WERI-Rb-1 (cell line): ENCODE data around the gene OAT.

Source experiments
- DNase-seq: peaks from one replicate; pipeline ENCODE4 v3.0.0-alpha.2; 2020
- H3K27ac ChIP-seq: fragments of 250-450 bp; sonication (Bioruptor Pico); 2 replicates; pipeline ENCODE4 v1.5.1; 2020; ENCODE audit warnings: mild to moderate bottlenecking, moderate library complexity
- H3K27me3 ChIP-seq: fragments of 250-450 bp; sonication (Bioruptor Pico); 2 replicates; pipeline ENCODE4 v1.5.1; 2021; ENCODE audit warnings: mild to moderate bottlenecking, low read depth, moderate library complexity; ENCODE audit not compliant: insufficient read depth, severe bottlenecking
- H3K36me3 ChIP-seq: fragments of 250-450 bp; sonication (Bioruptor Pico); 2 replicates; pipeline ENCODE4 v1.5.1; 2020; ENCODE audit warnings: mild to moderate bottlenecking, moderate library complexity
- H3K4me3 ChIP-seq: 2 replicates; pipeline ENCODE4 v1.5.1; 2011; ENCODE audit warnings: low read depth, mild to moderate bottlenecking, control low read depth, low read length
- H3K9me3 ChIP-seq: fragments of 250-450 bp; sonication (Bioruptor Pico); 2 replicates; pipeline ENCODE4 v1.5.1; 2021; ENCODE audit warnings: mild to moderate bottlenecking, moderate library complexity; ENCODE audit not compliant: severe bottlenecking
- TF ChIP-seq, protein P1 (sequence below): IDR thresholded peaks from 2 replicates; pipeline ENCODE4 v1.5.1; 2011; ENCODE audit warnings: low read depth, mild to moderate bottlenecking, control low read depth, inconsistent platforms, low read length

Gene OAT

DNA sequence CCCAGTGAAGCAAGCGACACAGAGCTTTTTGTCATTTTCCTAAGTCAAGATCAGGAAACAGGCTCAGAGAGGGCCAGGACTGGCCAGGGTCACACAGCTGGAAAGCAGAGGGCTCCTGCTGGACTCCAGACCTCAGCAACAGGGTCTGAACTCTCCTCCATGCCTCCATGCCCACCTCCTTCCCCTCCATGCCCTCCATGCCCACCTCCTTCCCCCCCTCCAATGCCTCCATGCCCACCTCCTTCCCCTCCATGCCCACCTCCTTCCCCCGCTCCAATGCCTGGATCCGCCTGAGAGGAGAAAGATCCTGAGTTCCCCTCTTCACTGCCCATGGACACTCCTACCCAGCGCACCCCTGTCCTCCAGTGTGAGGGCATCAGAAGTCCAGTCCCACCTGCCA, 51.3 kb downstream of the OAT start:
- TF ChIP-seq, protein P1, sequence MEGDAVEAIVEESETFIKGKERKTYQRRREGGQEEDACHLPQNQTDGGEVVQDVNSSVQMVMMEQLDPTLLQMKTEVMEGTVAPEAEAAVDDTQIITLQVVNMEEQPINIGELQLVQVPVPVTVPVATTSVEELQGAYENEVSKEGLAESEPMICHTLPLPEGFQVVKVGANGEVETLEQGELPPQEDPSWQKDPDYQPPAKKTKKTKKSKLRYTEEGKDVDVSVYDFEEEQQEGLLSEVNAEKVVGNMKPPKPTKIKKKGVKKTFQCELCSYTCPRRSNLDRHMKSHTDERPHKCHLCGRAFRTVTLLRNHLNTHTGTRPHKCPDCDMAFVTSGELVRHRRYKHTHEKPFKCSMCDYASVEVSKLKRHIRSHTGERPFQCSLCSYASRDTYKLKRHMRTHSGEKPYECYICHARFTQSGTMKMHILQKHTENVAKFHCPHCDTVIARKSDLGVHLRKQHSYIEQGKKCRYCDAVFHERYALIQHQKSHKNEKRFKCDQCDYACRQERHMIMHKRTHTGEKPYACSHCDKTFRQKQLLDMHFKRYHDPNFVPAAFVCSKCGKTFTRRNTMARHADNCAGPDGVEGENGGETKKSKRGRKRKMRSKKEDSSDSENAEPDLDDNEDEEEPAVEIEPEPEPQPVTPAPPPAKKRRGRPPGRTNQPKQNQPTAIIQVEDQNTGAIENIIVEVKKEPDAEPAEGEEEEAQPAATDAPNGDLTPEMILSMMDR: no peak
- no peak overlapping the region for H3K27ac ChIP-seq
- no peak overlapping the region for H3K4me3 ChIP-seq
- H3K27me3 ChIP-seq: peaks cover 15% of the 10 kb centered on the region
- peaks cover 3% of the 10 kb centered on the region for H3K9me3 ChIP-seq
- H3K36me3 ChIP-seq: no peaks in the 10 kb centered on the region
- no peak for DNase-seq

DNA sequence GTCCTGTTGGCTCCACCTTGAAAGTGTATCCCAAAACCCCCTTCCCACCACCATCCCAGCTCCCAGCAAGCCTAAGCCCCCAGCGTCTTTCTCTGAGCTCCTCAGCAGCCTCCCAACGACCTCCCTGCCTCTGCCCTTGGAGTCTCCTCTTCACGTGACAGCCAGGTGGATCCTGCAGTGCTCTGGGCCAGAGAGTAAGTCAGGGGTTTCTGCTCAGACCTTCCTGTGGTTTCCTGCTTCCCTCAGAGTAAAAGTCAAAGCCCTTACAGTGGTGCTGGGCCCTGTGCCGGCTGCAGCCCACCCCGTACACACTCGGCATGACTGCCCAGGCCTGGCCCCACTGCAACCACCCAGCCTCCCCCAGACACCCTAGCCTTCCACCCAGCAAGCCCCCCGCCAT, 51.9 kb downstream of the OAT start:
- TF ChIP-seq, protein P1: no peak
- peaks cover 3% of the 10 kb centered on the region for H3K9me3 ChIP-seq
- H3K4me3 ChIP-seq: no peak overlapping the region
- H3K36me3 ChIP-seq: no peaks in the 10 kb centered on the region
- no peak for DNase-seq
- no peak overlapping the region for H3K27ac ChIP-seq
- peaks cover 15% of the 10 kb centered on the region for H3K27me3 ChIP-seq

DNA sequence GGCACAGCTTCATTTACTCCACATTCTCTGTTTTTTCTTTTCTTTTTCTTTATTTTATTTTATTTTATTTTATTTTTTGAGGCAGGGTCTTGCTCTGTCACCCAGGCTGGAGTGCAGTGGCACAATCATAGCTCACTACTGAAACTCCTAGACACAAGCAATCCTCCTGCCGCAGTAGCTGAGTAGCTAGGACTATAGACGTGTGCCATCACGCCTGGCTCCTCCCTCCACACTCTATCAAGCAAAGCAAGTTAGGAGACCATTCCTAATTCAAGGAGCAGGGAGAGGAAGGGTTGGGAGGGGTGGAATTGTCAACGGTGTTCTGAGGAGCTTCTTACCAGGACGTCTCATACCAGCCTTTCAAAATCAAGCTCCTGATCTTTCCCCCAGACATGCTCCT, 52.4 kb downstream of the OAT start:
- Histone ChIP-seq H3K27ac (no peak overlapping the region), H3K9me3 (peaks cover 2% of the 10 kb centered on the region), H3K4me3 (no peak overlapping the region), H3K36me3 (no peaks in the 10 kb centered on the region), H3K27me3 (peaks cover 15% of the 10 kb centered on the region)
- TF ChIP-seq, protein P1: no peak
- DNase-seq: no peak

DNA sequence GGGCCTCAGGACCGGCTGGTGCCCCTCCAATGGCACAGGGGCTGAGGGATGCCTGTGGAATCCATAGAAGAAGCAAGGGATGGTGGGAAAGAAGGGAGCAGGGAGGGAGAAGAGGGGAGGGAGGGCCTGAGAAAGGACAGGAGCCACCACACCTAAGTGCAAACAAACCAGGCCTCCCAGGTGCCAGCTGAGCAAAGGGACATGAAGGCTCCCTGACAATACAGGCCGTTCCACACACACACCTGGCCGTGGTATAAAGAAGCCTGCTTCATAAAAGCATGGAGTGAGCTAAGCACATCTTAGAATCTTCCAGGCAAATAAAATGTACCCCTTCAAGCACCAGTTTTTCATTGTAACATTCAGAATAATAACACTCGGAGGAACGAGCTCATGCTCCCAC, 54.0 kb downstream of the OAT start:
- TF ChIP-seq, protein P1: no peak
- Histone ChIP-seq H3K4me3 (no peak overlapping the region), H3K9me3 (peaks cover 1% of the 10 kb centered on the region), H3K36me3 (no peaks in the 10 kb centered on the region), H3K27me3 (peaks cover 8% of the 10 kb centered on the region), H3K27ac (no peak overlapping the region)
- no peak for DNase-seq

DNA sequence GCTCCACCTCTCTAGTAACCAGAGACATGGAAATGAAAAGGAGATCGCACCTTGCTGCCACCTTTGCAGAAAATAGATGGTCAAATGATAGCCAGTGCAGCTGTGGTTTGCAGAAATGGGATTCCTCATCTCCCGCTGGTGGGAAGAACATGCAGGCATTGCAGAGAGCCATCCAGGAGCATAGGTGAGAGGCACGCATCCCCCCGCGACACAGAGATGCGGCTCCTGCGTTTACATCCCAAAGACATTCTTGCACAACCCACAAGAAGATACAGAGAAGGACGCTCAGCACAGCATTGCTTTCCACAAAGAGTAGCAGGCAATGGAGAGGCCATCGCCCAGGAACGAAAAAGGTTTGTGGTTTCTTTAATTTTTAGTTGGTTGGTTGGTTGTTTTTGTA, 56.2 kb downstream of the OAT start:
- no peaks in the 10 kb centered on the region for H3K36me3 ChIP-seq
- TF ChIP-seq, protein P1: no peak
- H3K9me3 ChIP-seq: peaks cover 4% of the 10 kb centered on the region
- H3K4me3 ChIP-seq: no peak overlapping the region
- peaks cover 8% of the 10 kb centered on the region for H3K27me3 ChIP-seq
- DNase-seq: no peak
- no peak overlapping the region for H3K27ac ChIP-seq

DNA sequence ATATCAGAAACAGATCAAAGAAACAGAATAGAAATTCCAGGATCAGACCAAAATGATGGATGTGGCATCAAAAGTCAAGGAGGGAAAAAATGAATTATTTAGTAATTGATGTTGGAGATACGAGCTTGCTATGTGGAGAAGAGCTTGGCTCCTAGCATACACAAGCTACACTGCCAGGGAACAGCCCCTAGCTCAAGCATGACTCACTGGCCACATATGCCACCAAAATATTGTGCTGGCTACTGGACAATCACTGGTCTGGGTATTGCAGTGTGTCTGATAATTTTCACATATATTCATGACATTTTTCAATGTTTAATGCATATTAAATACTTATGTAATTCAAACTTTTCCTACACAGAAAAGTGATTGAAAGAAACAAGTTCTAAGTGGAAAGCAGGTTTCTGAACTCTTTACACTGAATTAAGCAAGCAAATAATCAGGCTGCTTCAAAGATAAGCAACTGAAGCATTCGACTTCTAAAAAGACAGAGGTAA, 59.3 kb downstream of the OAT start:
- Histone ChIP-seq H3K27me3 (peaks cover 19% of the 10 kb centered on the region), H3K27ac (no peak overlapping the region), H3K4me3 (no peak overlapping the region), H3K36me3 (no peaks in the 10 kb centered on the region), H3K9me3 (peaks cover 4% of the 10 kb centered on the region)
- TF ChIP-seq, protein P1: no peak
- DNase-seq: no peak
